ENCODE measurements around the gene EPAS1. TPM values are rescaled to one million over a fixed set of nuclear protein-coding genes. Genes with fewer than 3 reads are reported as not detected.

Gene EPAS1
- total RNA-seq, 2 experiments from 2014 or later = 51.0 to 54.6 TPM

DNA sequence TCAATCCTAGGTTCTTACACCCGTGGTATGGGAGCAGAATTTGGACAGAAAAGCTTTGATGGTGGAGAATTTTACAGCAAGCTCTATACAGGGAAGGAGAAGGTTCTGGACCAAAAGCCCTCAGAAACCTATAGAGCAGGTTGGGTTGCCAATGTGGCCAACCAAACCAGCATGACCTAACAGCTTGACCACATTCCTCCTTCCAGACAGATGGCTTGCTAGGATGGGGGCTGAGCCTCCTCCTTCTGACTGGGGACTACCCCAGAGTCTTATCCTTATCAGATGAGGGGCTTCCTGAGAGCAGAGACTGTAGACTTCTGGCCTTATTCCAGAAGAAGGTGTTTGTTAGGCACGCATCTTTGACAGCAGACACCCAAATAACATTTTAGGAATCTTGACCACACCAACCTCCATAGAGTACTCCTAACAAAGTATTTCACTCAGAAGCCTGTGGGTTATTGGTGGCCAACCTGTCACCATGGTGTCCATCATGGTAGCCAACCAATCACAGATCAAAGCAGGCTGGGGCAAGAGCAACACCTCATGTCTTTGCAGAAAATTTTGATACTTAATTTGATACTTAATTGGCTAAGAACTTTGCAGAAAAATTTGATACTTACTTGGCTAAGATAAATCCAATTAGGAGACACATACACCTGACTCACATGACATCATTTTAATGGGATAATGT, 34.8 kb upstream of the EPAS1 start:
- Mint-ChIP-seq H3K4me1 (ENCODE audit: low read depth) (no peaks in the 10 kb centered on the region), H3K36me3 (no peaks in the 10 kb centered on the region), H3K27me3 (no peaks in the 10 kb centered on the region), H3K4me3 (no peak overlapping the region), H3K9me3 (no peaks in the 10 kb centered on the region), H3K27ac (no peak overlapping the region)
- DNase-seq = no peak
- intact Hi-C loops (cut with micrococcal nuclease) = no loop called here
- ChIA-PET CTCF (no interaction called here), POLR2A (no interaction called here)

DNA sequence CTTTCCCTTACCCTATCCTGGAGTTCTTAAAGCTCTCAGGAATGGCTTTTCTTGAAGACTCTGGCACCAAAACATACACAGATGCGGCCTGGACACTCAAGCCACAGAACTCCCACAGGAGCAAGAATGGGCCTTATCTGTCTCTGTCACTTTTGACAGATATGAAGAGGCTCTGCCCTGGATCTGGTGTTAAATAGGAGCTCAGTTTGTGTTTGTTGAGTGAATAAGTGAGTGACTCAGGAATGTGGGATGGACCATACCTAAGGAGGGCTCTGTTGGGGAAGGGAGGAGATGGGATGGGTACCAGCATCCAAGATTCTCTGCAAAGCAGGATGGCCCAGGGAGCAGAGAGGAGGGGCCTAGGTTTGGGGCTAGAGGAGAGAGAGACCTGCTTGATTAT, 33.9 kb upstream of the EPAS1 start:
- CTCF ChIA-PET = no interaction called here
- intact Hi-C loops (cut with micrococcal nuclease) = no loop called here
- POLR2A ChIA-PET = no interaction called here
- H3K36me3 Mint-ChIP-seq = no peaks in the 10 kb centered on the region
- H3K4me3 Mint-ChIP-seq = no peak overlapping the region
- peaks cover 3% of the 10 kb centered on the region for H3K4me1 Mint-ChIP-seq (ENCODE audit: low read depth)
- H3K27ac Mint-ChIP-seq = no peak overlapping the region
- no peaks in the 10 kb centered on the region for H3K9me3 Mint-ChIP-seq
- H3K27me3 Mint-ChIP-seq = no peaks in the 10 kb centered on the region
- no peak for DNase-seq

DNA sequence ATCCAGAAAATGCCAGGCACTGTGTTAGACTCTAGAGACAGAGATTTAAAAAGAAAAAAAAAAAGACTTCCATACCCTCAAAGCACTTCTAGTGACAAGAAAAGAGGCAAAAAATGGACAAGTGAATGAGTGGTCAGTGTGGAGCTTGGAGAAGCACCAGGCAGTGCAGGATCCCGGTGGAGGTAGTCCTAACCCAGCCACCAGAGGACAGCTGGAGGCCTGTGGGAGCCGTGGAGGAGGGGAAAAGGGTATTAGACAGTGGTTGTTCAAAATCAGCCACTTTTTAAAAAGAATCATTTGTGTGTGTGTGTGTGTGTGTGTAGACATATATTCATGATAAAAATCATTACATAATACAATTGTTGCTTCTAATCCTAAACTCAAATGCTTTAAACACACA, 32.8 kb upstream of the EPAS1 start:
- H3K27ac Mint-ChIP-seq = no peak overlapping the region
- no peaks in the 10 kb centered on the region for H3K36me3 Mint-ChIP-seq
- peaks cover 5% of the 10 kb centered on the region for H3K4me1 Mint-ChIP-seq (ENCODE audit: low read depth)
- CTCF ChIA-PET = interaction anchor here (0.9 kb wide), 1 partner anchor 30 kb away, joined by 3 read pairs; no protein-coding TSS in a partner anchor
- H3K4me3 Mint-ChIP-seq = no peak overlapping the region
- no peaks in the 10 kb centered on the region for H3K27me3 Mint-ChIP-seq
- intact Hi-C loops (cut with micrococcal nuclease) = no loop called here
- no peak for DNase-seq
- H3K9me3 Mint-ChIP-seq = no peaks in the 10 kb centered on the region
- POLR2A ChIA-PET = no interaction called here

DNA sequence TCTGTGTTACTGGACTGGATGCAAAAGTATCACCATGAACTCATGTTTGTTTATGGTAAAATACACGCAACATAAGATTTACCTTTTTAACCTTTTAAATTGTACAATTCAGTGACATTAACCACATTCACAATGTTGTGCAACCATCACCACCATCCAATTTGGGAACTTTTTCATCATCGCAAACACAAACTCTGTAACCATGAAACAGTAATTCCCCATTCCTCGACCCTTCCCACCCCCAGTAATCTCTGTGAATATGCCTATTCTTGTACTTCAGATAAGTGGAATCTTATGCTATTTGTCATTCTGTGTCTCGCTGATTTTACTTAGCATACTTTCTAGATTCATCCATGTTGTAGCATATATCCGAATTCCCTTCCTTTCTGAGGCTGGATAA, 31.1 kb upstream of the EPAS1 start:
- H3K4me3 Mint-ChIP-seq = no peak overlapping the region

DNA sequence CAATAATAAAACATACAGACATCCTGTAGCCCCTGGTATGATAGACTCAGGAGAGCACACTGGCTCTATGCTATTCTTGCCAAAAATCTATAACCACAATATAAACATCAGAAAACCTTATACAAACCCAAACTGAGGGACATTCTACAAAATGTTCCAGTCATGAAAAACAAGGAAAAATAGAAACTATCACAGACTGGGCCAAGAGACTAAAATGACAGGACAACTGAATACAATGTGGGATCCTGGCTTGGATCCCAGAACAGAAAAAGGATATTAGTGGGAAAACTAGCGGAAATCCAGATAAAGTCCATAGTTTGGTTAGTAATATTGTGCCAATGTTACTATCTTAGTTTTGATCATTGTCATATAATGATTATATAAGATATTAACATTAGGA, 29.6 kb upstream of the EPAS1 start:
- Mint-ChIP-seq H3K27me3 (peaks cover 2% of the 10 kb centered on the region), H3K27ac (no peak overlapping the region), H3K9me3 (no peaks in the 10 kb centered on the region), H3K36me3 (no peaks in the 10 kb centered on the region), H3K4me3 (no peak overlapping the region), H3K4me1 (ENCODE audit: low read depth) (peaks cover 15% of the 10 kb centered on the region)
- POLR2A ChIA-PET = no interaction called here
- CTCF ChIA-PET = interaction anchor here (2.9 kb wide), 1 partner anchor 205 kb away, joined by 12 read pairs; no protein-coding TSS in a partner anchor
- intact Hi-C loops (cut with micrococcal nuclease) = no loop called here
- DNase-seq = no peak

More for the DNA sequence above, 31.1 kb upstream of the EPAS1 start:
- ChIA-PET CTCF (no interaction called here), POLR2A (no interaction called here)
- DNase-seq = no peak
- H3K27ac Mint-ChIP-seq = no peak overlapping the region
- H3K9me3 Mint-ChIP-seq = no peaks in the 10 kb centered on the region
- H3K27me3 Mint-ChIP-seq = no peaks in the 10 kb centered on the region
- intact Hi-C loops (cut with micrococcal nuclease) = no loop called here
- peaks cover 15% of the 10 kb centered on the region for H3K4me1 Mint-ChIP-seq (ENCODE audit: low read depth)
- H3K36me3 Mint-ChIP-seq = no peaks in the 10 kb centered on the region

- CTCF ChIA-PET = interaction anchor here (2.9 kb wide), 1 partner anchor 205 kb away, joined by 12 read pairs; no protein-coding TSS in a partner anchor
- POLR2A ChIA-PET = no interaction called here
Measured at GRCh38 chr2:46268196-46268595, 29.0 kb upstream of the EPAS1 start.

GRCh38 chr2:46269001-46269400, 28.2 kb upstream of the EPAS1 start:
- Mint-ChIP-seq H3K36me3 (no peaks in the 10 kb centered on the region), H3K27me3 (peaks cover 2% of the 10 kb centered on the region), H3K4me3 (no peak overlapping the region), H3K4me1 (ENCODE audit: low read depth) (peaks cover 15% of the 10 kb centered on the region), H3K27ac (no peak overlapping the region), H3K9me3 (no peaks in the 10 kb centered on the region)
- DNase-seq = no peak
- ChIA-PET CTCF (interaction anchor here (2.9 kb wide), 1 partner anchor 206 kb away, joined by 12 read pairs; no protein-coding TSS in a partner anchor), POLR2A (no interaction called here)
- intact Hi-C loops (cut with micrococcal nuclease) = no loop called here

More at GRCh38 chr2:46268196-46268595, 29.0 kb upstream of the EPAS1 start:
- no peak for DNase-seq
- H3K27me3 Mint-ChIP-seq = peaks cover 2% of the 10 kb centered on the region
- H3K36me3 Mint-ChIP-seq = no peaks in the 10 kb centered on the region
- no peak overlapping the region for H3K27ac Mint-ChIP-seq
- H3K4me1 Mint-ChIP-seq (ENCODE audit: low read depth) = peaks cover 15% of the 10 kb centered on the region
- H3K9me3 Mint-ChIP-seq = no peaks in the 10 kb centered on the region
- H3K4me3 Mint-ChIP-seq = no peak overlapping the region
- intact Hi-C loops (cut with micrococcal nuclease) = no loop called here

DNA sequence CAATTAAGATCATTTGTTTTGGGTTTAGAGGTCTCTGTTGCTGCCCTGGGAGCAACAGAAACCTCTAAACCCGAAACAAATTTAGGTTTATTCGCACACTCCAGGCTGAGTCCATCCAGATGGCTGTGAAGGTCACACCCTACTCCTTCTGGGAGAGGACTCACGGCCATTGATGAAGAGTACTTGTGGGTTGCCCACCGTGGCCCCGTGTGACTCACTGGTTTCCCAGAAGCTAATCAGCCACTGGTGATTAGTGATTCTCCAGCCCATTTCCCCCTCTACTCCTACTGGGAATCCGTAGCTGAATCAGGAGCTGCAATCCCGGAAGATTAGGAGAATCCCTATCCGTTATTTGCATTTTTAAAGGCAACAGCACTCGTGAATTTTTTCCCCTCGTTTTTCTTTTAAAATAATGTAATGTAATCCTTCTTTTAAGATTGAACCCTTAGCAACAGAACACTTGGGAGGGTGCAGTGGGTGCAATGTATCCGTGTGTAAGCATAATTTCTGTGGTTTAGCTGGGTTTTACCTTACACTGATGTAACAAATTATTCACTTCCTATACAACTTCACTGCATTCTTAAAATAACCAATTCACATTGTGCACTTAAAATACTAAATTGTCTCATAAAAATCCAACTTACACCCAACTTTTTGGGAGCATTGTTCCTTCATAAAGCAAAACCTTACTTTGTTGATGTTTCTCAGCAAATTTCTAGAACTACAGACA, 27.5 kb upstream of the EPAS1 start:
- Mint-ChIP-seq H3K9me3 (no peaks in the 10 kb centered on the region), H3K27me3 (peaks cover 2% of the 10 kb centered on the region), H3K4me3 (no peak overlapping the region), H3K27ac (peak overlapping the region; percentile 39), H3K36me3 (no peaks in the 10 kb centered on the region), H3K4me1 (ENCODE audit: low read depth) (peaks cover 15% of the 10 kb centered on the region)
- intact Hi-C loops (cut with micrococcal nuclease) = loop anchor here (1.0 kb wide), 1 partner anchor 29 kb away; no protein-coding TSS in a partner anchor
- no peak for DNase-seq
- ChIA-PET POLR2A (no interaction called here), CTCF (interaction anchor here (1.0 to 2.9 kb wide), 2 partner anchors 40 to 207 kb away, joined by 3 to 12 read pairs; no protein-coding TSS in a partner anchor)

DNA sequence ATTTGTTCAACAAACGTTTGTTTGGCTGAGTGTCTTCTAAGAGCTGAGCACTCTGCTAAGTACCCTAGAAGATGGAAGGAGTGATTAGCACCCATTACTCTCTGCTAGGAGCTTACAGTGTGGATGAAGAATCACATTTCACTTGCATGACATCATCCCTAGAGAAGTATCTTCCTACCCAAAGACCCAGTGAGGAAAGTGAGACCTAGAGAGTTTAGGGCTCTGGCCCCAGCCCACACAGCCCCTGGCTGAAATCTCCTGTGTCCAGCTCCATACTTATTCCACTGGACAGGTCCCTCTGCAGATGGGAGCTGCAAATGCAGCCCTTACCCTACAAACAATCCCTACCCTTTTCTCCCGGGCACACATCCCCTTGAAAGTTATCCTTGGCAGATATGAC, 26.8 kb upstream of the EPAS1 start:
- H3K36me3 Mint-ChIP-seq = no peaks in the 10 kb centered on the region
- peaks cover 7% of the 10 kb centered on the region for H3K27me3 Mint-ChIP-seq
- H3K4me3 Mint-ChIP-seq = no peak overlapping the region
- H3K4me1 Mint-ChIP-seq (ENCODE audit: low read depth) = peaks cover 15% of the 10 kb centered on the region
- no peak for DNase-seq
- intact Hi-C loops (cut with micrococcal nuclease) = loop anchor here (1.0 kb wide), 1 partner anchor 30 kb away; no protein-coding TSS in a partner anchor
- H3K27ac Mint-ChIP-seq = peak overlapping the region; percentile 39
- ChIA-PET POLR2A (interaction anchor here (0.7 kb wide), 1 partner anchor 20 kb away, joined by 3 read pairs; no protein-coding TSS in a partner anchor), CTCF (interaction anchor here (1.0 to 2.9 kb wide), 2 partner anchors 41 to 207 kb away, joined by 3 to 12 read pairs; no protein-coding TSS in a partner anchor)
- no peaks in the 10 kb centered on the region for H3K9me3 Mint-ChIP-seq

DNA sequence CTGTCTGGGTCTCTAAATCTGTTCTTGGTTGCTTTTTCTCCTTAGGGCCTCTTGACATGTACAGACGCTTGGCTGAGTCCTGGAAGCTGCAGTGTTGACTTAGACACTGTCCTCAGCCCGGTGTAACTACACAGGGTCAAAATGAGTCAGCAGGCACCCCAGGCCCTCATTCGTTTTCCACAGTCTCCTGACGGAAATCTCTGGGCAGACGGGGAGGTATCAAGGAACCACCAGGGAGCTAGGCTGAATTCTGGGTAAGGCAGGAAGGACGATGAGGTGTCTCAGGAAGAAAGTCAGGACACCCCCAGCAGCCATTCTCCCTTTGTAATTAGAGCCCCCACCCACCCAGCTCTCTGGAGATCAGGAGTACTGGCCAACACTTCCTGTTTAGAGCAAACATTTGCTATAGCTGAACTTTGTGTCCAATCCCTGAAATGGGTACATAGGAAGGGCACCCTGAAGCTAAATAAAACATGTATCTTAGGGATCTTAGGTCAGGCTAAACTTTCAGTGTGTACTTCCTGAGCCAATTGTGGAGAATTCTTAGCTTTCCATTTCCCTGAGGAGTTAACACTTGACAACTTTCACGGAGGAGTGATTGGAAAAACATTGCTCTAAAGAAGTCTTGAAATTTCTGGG, 23.9 kb upstream of the EPAS1 start:
- no peaks in the 10 kb centered on the region for H3K36me3 Mint-ChIP-seq
- intact Hi-C loops (cut with micrococcal nuclease) = no loop called here
- no peak overlapping the region for H3K4me3 Mint-ChIP-seq
- CTCF ChIA-PET = no interaction called here
- POLR2A ChIA-PET = no interaction called here
- H3K27me3 Mint-ChIP-seq = peaks cover 26% of the 10 kb centered on the region
- peaks cover 12% of the 10 kb centered on the region for H3K4me1 Mint-ChIP-seq (ENCODE audit: low read depth)
- no peak for DNase-seq
- no peak overlapping the region for H3K27ac Mint-ChIP-seq
- no peaks in the 10 kb centered on the region for H3K9me3 Mint-ChIP-seq

DNA sequence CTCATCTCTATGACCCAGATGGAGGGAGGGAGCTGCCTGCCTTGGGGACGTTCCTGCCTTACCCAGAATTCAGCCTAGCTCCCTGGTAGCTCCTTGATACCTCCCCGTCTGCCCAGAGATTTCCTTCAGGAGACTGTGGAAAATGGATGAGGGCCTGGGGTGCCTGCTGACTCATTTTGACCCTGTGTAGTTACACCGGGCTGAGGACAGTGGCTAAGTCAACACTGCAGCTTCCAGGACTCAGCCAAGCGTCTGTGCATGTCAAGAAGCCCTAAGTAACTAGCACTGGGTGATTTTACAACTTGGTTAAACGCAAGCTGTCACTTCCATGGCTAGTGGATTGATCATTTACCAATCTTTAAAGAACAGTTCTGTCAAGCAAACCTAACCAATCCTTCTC, 23.3 kb upstream of the EPAS1 start:
- H3K27me3 Mint-ChIP-seq = peaks cover 26% of the 10 kb centered on the region
- H3K4me3 Mint-ChIP-seq = no peak overlapping the region
- H3K27ac Mint-ChIP-seq = no peak overlapping the region
- intact Hi-C loops (cut with micrococcal nuclease) = no loop called here
- peaks cover 9% of the 10 kb centered on the region for H3K4me1 Mint-ChIP-seq (ENCODE audit: low read depth)
- no peaks in the 10 kb centered on the region for H3K9me3 Mint-ChIP-seq
- POLR2A ChIA-PET = no interaction called here
- H3K36me3 Mint-ChIP-seq = no peaks in the 10 kb centered on the region
- CTCF ChIA-PET = no interaction called here
- DNase-seq = no peak

DNA sequence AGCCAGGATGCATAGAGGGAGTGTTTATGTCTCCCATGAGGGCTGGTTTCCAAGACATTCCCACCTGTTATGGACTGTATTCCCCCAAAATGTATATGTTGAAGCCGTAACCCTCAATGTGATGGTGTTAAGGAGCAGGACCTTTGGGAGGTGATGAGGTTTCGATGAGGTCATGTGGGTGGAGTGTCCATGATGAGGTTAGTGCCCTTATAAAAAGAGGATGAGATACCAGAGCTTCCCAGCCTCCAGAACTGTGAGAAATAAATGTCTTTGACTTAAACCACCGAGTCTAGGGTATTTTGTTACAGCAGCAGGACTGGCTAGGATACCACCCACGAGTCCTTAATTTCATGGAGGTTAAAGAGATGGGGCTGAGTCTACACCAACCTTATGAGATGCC, 22.6 kb upstream of the EPAS1 start:
- CTCF ChIA-PET = no interaction called here
- peaks cover 26% of the 10 kb centered on the region for H3K27me3 Mint-ChIP-seq
- H3K36me3 Mint-ChIP-seq = no peaks in the 10 kb centered on the region
- H3K4me3 Mint-ChIP-seq = no peak overlapping the region
- intact Hi-C loops (cut with micrococcal nuclease) = no loop called here
- H3K27ac Mint-ChIP-seq = no peak overlapping the region
- no peaks in the 10 kb centered on the region for H3K9me3 Mint-ChIP-seq
- POLR2A ChIA-PET = no interaction called here
- DNase-seq = no peak
- peaks cover 9% of the 10 kb centered on the region for H3K4me1 Mint-ChIP-seq (ENCODE audit: low read depth)

Measured in activated CD4-positive, alpha-beta memory T cell treated with anti-CD3 and anti-CD28 coated beads for 36 hours (primary cell).